ENCODE results near the gene FMO4. TPM values are rescaled to one million over a fixed set of nuclear protein-coding genes. Genes with fewer than 3 reads are reported as not detected.
"Not testable (repeated sequence)": the region's sequence is repeated elsewhere in the genome, so short reads cannot be mapped to it uniquely, and the experiment has no call there.

Gene FMO4
- polyA plus RNA-seq, 2 donors = 1.6 to 2.3 TPM

- no peak overlapping the region for H3K27ac ChIP-seq (ENCODE audit: low read depth in 2 of 2, low read length in 1 of 2)
- WGBS, 2 donors = 86 to 87% methylated on average over 3 of the region's 3 CpGs
These were observed 38.0 kb downstream of the FMO4 start for GRCh38 chr1:171351961-171352360.

GRCh38 chr1:171352554-171352953 lies 38.6 kb downstream of the FMO4 start:
- WGBS, 2 donors = 81 to 89% methylated on average over 2 of the region's 2 CpGs
- Histone ChIP-seq H3K4me3 (ENCODE audit: low read depth in 1 of 2, low read length in 2 of 2) (no peak overlapping the region), H3K4me1 (ENCODE audit: control insufficient read depth in 2 of 2, insufficient read depth in 2 of 2, low read length in 1 of 2) (no peaks in the 10 kb centered on the region), H3K27ac (ENCODE audit: low read depth in 2 of 2, low read length in 1 of 2) (no peak overlapping the region), H3K9me3 (ENCODE audit: control insufficient read depth in 2 of 2, insufficient read depth in 1 of 2, low read depth in 1 of 2, low read length in 1 of 2) (peaks cover 0 to 2% of the 10 kb centered on the region in 2 donors), H3K27me3 (ENCODE audit: control insufficient read depth in 1 of 2, insufficient read depth in 2 of 2, low read length in 2 of 2) (no peaks in the 10 kb centered on the region), H3K36me3 (ENCODE audit: control insufficient read depth in 2 of 2, insufficient read depth in 2 of 2, low read length in 1 of 2) (no peaks in the 10 kb centered on the region)

More at GRCh38 chr1:171351961-171352360, 38.0 kb downstream of the FMO4 start:
- Histone ChIP-seq H3K4me3 (ENCODE audit: low read depth in 1 of 2, low read length in 2 of 2) (no peak overlapping the region), H3K4me1 (ENCODE audit: control insufficient read depth in 2 of 2, insufficient read depth in 2 of 2, low read length in 1 of 2) (no peaks in the 10 kb centered on the region), H3K9me3 (ENCODE audit: control insufficient read depth in 2 of 2, insufficient read depth in 1 of 2, low read depth in 1 of 2, low read length in 1 of 2) (peaks cover 0 to 2% of the 10 kb centered on the region in 2 donors), H3K36me3 (ENCODE audit: control insufficient read depth in 2 of 2, insufficient read depth in 2 of 2, low read length in 1 of 2) (no peaks in the 10 kb centered on the region), H3K27me3 (ENCODE audit: control insufficient read depth in 1 of 2, insufficient read depth in 2 of 2, low read length in 2 of 2) (no peaks in the 10 kb centered on the region)

GRCh38 chr1:171355727-171356126 lies 41.7 kb downstream of the FMO4 start:
- Histone ChIP-seq H3K9me3 (ENCODE audit: control insufficient read depth in 2 of 2, insufficient read depth in 1 of 2, low read depth in 1 of 2, low read length in 1 of 2) (peaks cover 0 to 2% of the 10 kb centered on the region in 2 donors), H3K4me1 (ENCODE audit: control insufficient read depth in 2 of 2, insufficient read depth in 2 of 2, low read length in 1 of 2) (no peaks in the 10 kb centered on the region), H3K27me3 (ENCODE audit: control insufficient read depth in 1 of 2, insufficient read depth in 2 of 2, low read length in 2 of 2) (no peaks in the 10 kb centered on the region), H3K4me3 (ENCODE audit: low read depth in 1 of 2, low read length in 2 of 2) (no peak overlapping the region), H3K36me3 (ENCODE audit: control insufficient read depth in 2 of 2, insufficient read depth in 2 of 2, low read length in 1 of 2) (no peaks in the 10 kb centered on the region), H3K27ac (ENCODE audit: low read depth in 2 of 2, low read length in 1 of 2) (no peak overlapping the region)
- 86% methylated on average over 3 of the region's 3 CpGs for WGBS, 2 donors

- Histone ChIP-seq H3K4me3 (ENCODE audit: low read depth in 1 of 2, low read length in 2 of 2) (no peak overlapping the region), H3K4me1 (ENCODE audit: control insufficient read depth in 2 of 2, insufficient read depth in 2 of 2, low read length in 1 of 2) (no peaks in the 10 kb centered on the region), H3K36me3 (ENCODE audit: control insufficient read depth in 2 of 2, insufficient read depth in 2 of 2, low read length in 1 of 2) (no peaks in the 10 kb centered on the region), H3K9me3 (ENCODE audit: control insufficient read depth in 2 of 2, insufficient read depth in 1 of 2, low read depth in 1 of 2, low read length in 1 of 2) (no peaks in the 10 kb centered on the region), H3K27ac (ENCODE audit: low read depth in 2 of 2, low read length in 1 of 2) (no peak overlapping the region), H3K27me3 (ENCODE audit: control insufficient read depth in 1 of 2, insufficient read depth in 2 of 2, low read length in 2 of 2) (no peaks in the 10 kb centered on the region)
- 69 to 82% methylated on average over 4 of the region's 4 CpGs for WGBS, 2 donors
These were observed 43.2 kb downstream of the FMO4 start for GRCh38 chr1:171357179-171357578.

GRCh38 chr1:171359355-171359648 lies 45.3 kb downstream of the FMO4 start:
- not testable (repeated sequence) for H3K4me1 ChIP-seq (ENCODE audit: control insufficient read depth in 2 of 2, insufficient read depth in 2 of 2, low read length in 1 of 2); H3K27ac ChIP-seq (ENCODE audit: low read depth in 2 of 2, low read length in 1 of 2); H3K4me3 ChIP-seq (ENCODE audit: low read depth in 1 of 2, low read length in 2 of 2); H3K36me3 ChIP-seq (ENCODE audit: control insufficient read depth in 2 of 2, insufficient read depth in 2 of 2, low read length in 1 of 2); H3K9me3 ChIP-seq (ENCODE audit: control insufficient read depth in 2 of 2, insufficient read depth in 1 of 2, low read depth in 1 of 2, low read length in 1 of 2); H3K27me3 ChIP-seq (ENCODE audit: control insufficient read depth in 1 of 2, insufficient read depth in 2 of 2, low read length in 2 of 2)
- WGBS, 2 donors = 90 to 93% methylated on average over 7 of the region's 7 CpGs

GRCh38 chr1:171359731-171360527 lies 45.9 kb downstream of the FMO4 start:
- H3K9me3 ChIP-seq (ENCODE audit: control insufficient read depth in 2 of 2, insufficient read depth in 1 of 2, low read depth in 1 of 2, low read length in 1 of 2); H3K27ac ChIP-seq (ENCODE audit: low read depth in 2 of 2, low read length in 1 of 2); H3K4me3 ChIP-seq (ENCODE audit: low read depth in 1 of 2, low read length in 2 of 2); H3K36me3 ChIP-seq (ENCODE audit: control insufficient read depth in 2 of 2, insufficient read depth in 2 of 2, low read length in 1 of 2); H3K27me3 ChIP-seq (ENCODE audit: control insufficient read depth in 1 of 2, insufficient read depth in 2 of 2, low read length in 2 of 2); H3K4me1 ChIP-seq (ENCODE audit: control insufficient read depth in 2 of 2, insufficient read depth in 2 of 2, low read length in 1 of 2): not testable (repeated sequence)
- 72% methylated on average over 9 of the region's 9 CpGs for WGBS, 2 donors

GRCh38 chr1:171366085-171366484 lies 52.1 kb downstream of the FMO4 start:
- Histone ChIP-seq H3K4me1 (ENCODE audit: control insufficient read depth in 2 of 2, insufficient read depth in 2 of 2, low read length in 1 of 2) (no peaks in the 10 kb centered on the region), H3K27me3 (ENCODE audit: control insufficient read depth in 1 of 2, insufficient read depth in 2 of 2, low read length in 2 of 2) (no peaks in the 10 kb centered on the region), H3K36me3 (ENCODE audit: control insufficient read depth in 2 of 2, insufficient read depth in 2 of 2, low read length in 1 of 2) (no peaks in the 10 kb centered on the region), H3K4me3 (ENCODE audit: low read depth in 1 of 2, low read length in 2 of 2) (no peak overlapping the region), H3K9me3 (ENCODE audit: control insufficient read depth in 2 of 2, insufficient read depth in 1 of 2, low read depth in 1 of 2, low read length in 1 of 2) (no peaks in the 10 kb centered on the region), H3K27ac (ENCODE audit: low read depth in 2 of 2, low read length in 1 of 2) (no peak overlapping the region)
- WGBS, 2 donors = 81% methylated on average over 6 of the region's 6 CpGs

GRCh38 chr1:171366816-171367215 lies 52.8 kb downstream of the FMO4 start:
- Histone ChIP-seq H3K4me3 (ENCODE audit: low read depth in 1 of 2, low read length in 2 of 2) (no peak overlapping the region), H3K36me3 (ENCODE audit: control insufficient read depth in 2 of 2, insufficient read depth in 2 of 2, low read length in 1 of 2) (no peaks in the 10 kb centered on the region), H3K27ac (ENCODE audit: low read depth in 2 of 2, low read length in 1 of 2) (no peak overlapping the region), H3K4me1 (ENCODE audit: control insufficient read depth in 2 of 2, insufficient read depth in 2 of 2, low read length in 1 of 2) (peaks cover 0 to under 1% of the 10 kb centered on the region in 2 donors), H3K9me3 (ENCODE audit: control insufficient read depth in 2 of 2, insufficient read depth in 1 of 2, low read depth in 1 of 2, low read length in 1 of 2) (no peaks in the 10 kb centered on the region), H3K27me3 (ENCODE audit: control insufficient read depth in 1 of 2, insufficient read depth in 2 of 2, low read length in 2 of 2) (no peaks in the 10 kb centered on the region)
- WGBS, 2 donors = 47 to 49% methylated on average over 2 of the region's 2 CpGs

- no peaks in the 10 kb centered on the region for H3K27me3 ChIP-seq (ENCODE audit: control insufficient read depth in 1 of 2, insufficient read depth in 2 of 2, low read length in 2 of 2)
- H3K4me1 ChIP-seq (ENCODE audit: control insufficient read depth in 2 of 2, insufficient read depth in 2 of 2, low read length in 1 of 2) = peaks cover 0 to 4% of the 10 kb centered on the region in 2 donors
- no peaks in the 10 kb centered on the region for H3K36me3 ChIP-seq (ENCODE audit: control insufficient read depth in 2 of 2, insufficient read depth in 2 of 2, low read length in 1 of 2)
- WGBS, 2 donors = 86% methylated on average over 1 of the region's 1 CpG
- no peak overlapping the region for H3K4me3 ChIP-seq (ENCODE audit: low read depth in 1 of 2, low read length in 2 of 2)
- H3K9me3 ChIP-seq (ENCODE audit: control insufficient read depth in 2 of 2, insufficient read depth in 1 of 2, low read depth in 1 of 2, low read length in 1 of 2) = no peaks in the 10 kb centered on the region
- no peak overlapping the region for H3K27ac ChIP-seq (ENCODE audit: low read depth in 2 of 2, low read length in 1 of 2)
These were observed 53.5 kb downstream of the FMO4 start for GRCh38 chr1:171367436-171367835.

GRCh38 chr1:171372418-171373084 lies 58.6 kb downstream of the FMO4 start:
- H3K4me1 ChIP-seq (ENCODE audit: control insufficient read depth in 2 of 2, insufficient read depth in 2 of 2, low read length in 1 of 2) = peaks cover 0 to 4% of the 10 kb centered on the region in 2 donors
- WGBS, 2 donors = 79 to 86% methylated on average over 6 of the region's 6 CpGs
- H3K4me3 ChIP-seq (ENCODE audit: low read depth in 1 of 2, low read length in 2 of 2) = no peak overlapping the region
- no peaks in the 10 kb centered on the region for H3K27me3 ChIP-seq (ENCODE audit: control insufficient read depth in 1 of 2, insufficient read depth in 2 of 2, low read length in 2 of 2)
- no peaks in the 10 kb centered on the region for H3K9me3 ChIP-seq (ENCODE audit: control insufficient read depth in 2 of 2, insufficient read depth in 1 of 2, low read depth in 1 of 2, low read length in 1 of 2)
- H3K27ac ChIP-seq (ENCODE audit: low read depth in 2 of 2, low read length in 1 of 2) = no peak overlapping the region
- no peaks in the 10 kb centered on the region for H3K36me3 ChIP-seq (ENCODE audit: control insufficient read depth in 2 of 2, insufficient read depth in 2 of 2, low read length in 1 of 2)
